ENCODE measurements around the gene BSDC1. TPM values are rescaled to one million over a fixed set of nuclear protein-coding genes. Genes with fewer than 3 reads are reported as not detected.

BSDC1 gene
- total RNA-seq = 65.9 and 67.7 TPM in 2 replicates

DNA sequence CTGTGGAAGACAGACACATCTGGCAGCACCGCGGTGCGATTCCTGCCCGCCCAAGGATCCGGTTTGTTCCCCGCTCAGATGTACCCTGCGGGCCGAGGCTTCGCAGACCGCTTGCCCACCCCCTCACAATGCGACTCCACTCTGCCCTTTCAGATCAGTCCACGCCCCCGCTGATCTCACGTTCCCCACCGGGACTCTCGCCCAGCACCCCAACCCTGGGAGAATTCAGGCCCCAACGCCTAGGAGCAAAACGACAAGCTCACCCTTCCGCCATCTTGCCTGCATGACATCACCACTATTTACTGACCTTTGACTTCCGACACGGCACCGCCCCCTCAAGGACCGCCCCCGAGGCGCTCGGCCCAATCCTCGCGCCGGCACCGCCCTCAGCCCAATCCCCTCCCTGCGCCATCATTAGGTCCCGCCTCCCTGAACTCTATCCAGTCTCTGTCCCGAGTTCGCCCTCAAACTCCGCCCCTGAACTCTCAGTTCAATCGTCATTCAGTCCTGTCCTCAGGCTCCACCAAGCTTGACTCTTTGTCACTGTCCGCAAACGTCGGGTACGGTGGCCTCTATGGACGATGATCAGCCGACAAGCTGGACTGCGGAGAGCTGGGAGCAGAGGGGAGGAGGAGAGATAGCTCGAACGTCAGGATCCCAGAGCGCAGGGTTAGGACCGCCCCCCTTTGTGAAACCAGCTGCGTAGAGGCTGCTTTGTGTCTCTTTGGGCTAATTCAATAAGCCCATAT, at the start of gene BSDC1:
Gene BSDC1, minus strand, starts transcription at position 301 of the 749 bp plus-strand sequence. Its CDS starts 27 bp downstream, at position 274.

GRCh38 chr1:32362474-32363313, 31.5 kb downstream of the BSDC1 start, which contains the start of the genes FAM229A and TSSK3:
Gene FAM229A, minus strand, starts transcription at chr1:32362485. Its CDS starts 394 bp downstream, at chr1:32362091.
Gene TSSK3, plus strand, starts transcription at chr1:32362539. Its CDS starts 163 bp downstream, at chr1:32362702.

DNA sequence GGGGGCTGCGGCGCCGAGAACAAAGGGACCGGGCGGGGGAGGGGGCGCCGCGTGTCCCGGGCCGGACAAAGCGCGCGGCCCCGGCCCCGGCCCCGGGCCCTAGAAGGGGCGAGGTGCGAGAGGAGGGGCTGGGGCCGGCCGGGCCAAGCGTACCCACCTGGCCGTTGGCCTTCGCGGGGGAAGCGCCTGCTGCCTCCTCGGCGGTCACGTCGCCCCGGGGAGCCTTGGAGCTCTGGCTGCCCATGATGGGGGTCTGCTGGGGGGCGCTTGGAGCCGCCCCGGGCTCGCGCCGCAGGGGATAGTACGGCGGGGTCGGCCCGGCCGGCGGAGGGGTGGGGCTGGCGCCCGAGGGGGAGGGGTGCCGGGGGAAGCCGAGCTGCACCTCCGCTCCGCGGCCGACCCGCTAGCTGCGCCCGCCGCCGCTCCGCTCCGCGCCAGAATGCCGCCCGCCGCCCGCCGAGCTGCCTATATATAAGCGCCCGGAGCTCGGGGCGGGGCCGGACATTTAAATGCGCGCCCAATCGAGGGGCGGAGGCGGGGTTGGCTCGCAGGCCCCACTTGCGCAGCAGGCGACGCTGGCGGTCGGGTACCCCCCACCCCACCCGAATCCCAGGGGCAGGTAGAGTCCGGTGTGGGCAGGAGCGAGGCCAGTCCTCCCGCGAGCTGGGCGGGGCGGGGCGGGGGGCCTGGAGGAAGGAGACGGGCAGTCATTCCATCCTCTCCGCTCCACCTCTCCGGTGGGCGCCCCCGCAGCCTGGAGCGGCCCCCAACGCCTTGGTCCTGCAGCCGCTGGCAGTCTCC, 58.3 kb downstream of the BSDC1 start, which contains the start of gene MARCKSL1:
Gene MARCKSL1, minus strand, starts transcription at position 444 of the 801 bp plus-strand sequence. Its CDS starts 200 bp downstream, at position 244.

Other genes with a start within 250 kb of the BSDC1 start
- gene TXLNA, start 214.8 kb downstream of the BSDC1 start, total RNA-seq = 49.5 and 58.6 TPM in 2 replicates
- 9.4 and 15.7 TPM in 2 replicates for gene CCDC28B, start 193.8 kb downstream of the BSDC1 start, total RNA-seq
- 1.3 and 1.6 TPM in 2 replicates for gene IQCC, start 188.8 kb downstream of the BSDC1 start, total RNA-seq
- not detected in 2 replicates for gene DCDC2B, start 185.4 kb downstream of the BSDC1 start, total RNA-seq
- 11.9 and 14.7 TPM in 2 replicates for gene TMEM234, start 172.1 kb downstream of the BSDC1 start, total RNA-seq
- gene EIF3I, start 172.0 kb downstream of the BSDC1 start, total RNA-seq = 263 and 299 TPM in 2 replicates
- 2.8 TPM in 1 of 2 replicates, not detected in the other for gene FAM167B, start 147.2 kb downstream of the BSDC1 start, total RNA-seq
- 0.49 TPM in 1 of 2 replicates, not detected in the other for gene LCK, start 143.2 kb downstream of the BSDC1 start, total RNA-seq
- gene HDAC1, start 102.4 kb downstream of the BSDC1 start, total RNA-seq = 67.1 and 70.9 TPM in 2 replicates
- gene MARCKSL1, start 58.2 kb downstream of the BSDC1 start, total RNA-seq = 268 and 400 TPM in 2 replicates
- 0.18 and 0.97 TPM in 2 replicates for gene FAM229A, start 32.0 kb downstream of the BSDC1 start, total RNA-seq
- gene TSSK3, start 31.9 kb downstream of the BSDC1 start, total RNA-seq = 0.32 TPM in 1 of 2 replicates, not detected in the other
- gene ZBTB8B, start 70.6 kb upstream of the BSDC1 start, total RNA-seq = under 0.01 and 0.16 TPM in 2 replicates
- 3.7 and 4.3 TPM in 2 replicates for gene ZBTB8A, start 145.0 kb upstream of the BSDC1 start, total RNA-seq